Stimulated activated CD8-positive, alpha-beta memory T cell treated with anti-CD3 and anti-CD28 coated beads, Interleukin-2, amount 100 ng/mL, for 48 hours (primary cell): ENCODE results near the gene DLK1.

Experiments used
- DNase-seq, 2 donors: peaks; one replicate each; pipeline ENCODE4 v3.0.0-alpha.2; 2020; ENCODE audit warnings: low read depth in 2 of 2

The DLK1 gene

DNA sequence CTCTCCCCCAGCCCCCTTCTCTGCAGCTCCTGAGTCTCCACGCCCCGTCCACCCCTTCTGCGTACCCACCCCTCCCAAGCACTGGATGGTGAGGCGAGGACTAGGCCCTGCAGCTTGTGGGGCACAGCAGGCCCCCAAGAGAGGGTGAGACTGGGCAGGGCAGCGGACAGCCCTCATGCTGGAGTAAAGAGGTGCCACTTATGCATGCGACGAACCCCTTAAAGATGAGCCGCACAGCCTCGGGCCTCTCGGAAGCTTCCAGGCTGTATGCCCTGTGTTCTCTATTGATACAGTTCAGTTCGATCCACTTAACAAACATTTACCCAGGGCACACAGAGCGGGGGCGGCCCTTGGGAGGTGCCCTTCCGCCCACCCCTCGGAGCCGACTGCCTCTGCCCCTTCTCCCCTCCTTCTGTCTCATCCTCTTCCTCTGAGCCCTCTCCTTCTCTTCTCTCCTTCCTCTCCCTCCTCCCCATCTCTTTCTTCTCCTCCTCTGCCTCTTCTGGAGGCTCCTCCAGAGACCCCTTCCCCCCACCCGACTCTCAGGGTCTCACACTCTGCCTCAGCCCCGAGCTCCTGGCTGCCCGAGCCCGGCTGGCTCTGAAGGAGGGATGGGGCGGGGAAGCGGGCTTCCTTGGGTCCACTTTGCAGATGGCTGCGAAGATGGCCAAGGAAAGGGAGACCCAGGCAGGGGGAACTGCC, 32.7 kb upstream of the DLK1 start:
- DNase-seq: no peak

DNA sequence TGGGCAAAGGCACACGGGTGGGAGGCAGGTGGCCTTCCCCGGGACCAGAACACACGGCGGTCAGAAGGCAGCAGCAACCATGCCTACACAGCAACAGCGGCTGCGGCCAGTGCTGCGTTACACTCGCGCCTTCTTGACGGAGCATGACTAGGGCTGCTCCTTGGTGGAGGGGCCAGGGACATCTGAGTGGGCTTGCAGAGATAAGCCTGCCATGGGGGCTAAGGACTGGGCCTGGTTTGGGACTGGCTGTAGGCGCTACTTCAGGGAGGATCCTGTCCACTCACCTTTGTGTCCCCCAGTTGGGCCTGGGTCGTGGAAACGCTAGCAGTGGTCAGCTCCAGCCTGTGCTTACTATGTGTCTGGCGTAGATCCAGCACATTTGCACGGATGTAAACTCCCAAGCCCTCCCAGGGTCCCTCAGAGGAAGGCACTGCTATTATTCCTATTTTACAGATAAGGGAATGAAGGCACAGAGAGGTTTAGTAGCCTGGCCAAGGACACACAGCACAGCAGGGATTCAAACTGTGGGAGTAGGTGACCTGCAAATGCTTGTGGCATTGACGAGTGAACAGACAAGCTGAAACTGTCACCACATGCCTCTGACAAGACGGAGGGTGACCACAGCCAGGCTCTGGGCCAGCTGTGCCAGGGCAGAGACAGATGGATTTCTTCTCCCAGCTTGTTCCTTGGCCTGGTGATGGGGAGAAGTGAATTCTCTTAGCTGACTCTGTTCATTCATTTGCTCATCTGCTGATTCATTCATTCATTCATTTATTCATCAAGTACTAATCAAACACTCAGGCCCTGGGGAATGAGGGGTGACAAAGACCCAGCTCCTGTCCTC, 31.9 kb upstream of the DLK1 start:
- DNase-seq: no peak

DNA sequence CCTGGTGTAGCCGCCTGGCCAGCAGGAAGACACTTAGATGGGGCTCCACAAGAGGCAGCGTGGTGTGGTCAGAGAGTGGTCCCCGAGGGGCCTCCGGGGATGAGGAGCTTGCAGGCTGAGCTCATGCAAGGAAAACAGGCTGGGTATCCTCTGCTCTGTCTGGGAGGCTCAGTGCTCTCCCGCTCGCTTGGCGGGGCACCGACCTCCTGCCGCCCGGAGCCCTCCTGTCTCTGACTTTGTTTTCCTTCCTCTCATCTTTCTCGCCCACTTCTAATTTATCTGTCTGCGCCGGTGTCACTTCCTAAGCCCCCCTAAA, 31.3 kb upstream of the DLK1 start:
- no peak for DNase-seq

DNA sequence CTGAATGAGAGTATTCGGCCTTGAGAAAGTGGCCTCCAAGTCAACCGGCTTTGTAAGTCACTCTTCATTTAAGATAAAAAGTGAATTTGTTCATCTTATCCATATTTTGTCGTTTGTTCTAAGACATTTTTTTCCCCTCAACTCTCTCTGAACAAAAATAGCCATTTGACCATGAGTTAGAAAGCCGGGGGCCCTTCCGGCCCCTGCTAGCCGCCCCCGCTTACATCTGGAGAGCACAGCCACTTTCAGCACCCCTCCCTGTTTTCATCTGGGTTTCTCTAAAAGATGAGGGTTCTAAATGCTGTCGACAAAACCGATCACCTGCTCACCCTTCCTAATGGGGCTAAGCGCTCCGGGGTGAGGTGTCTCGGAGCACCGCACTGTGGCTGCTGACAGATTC, 30.7 kb upstream of the DLK1 start:
- no peak for DNase-seq

DNA sequence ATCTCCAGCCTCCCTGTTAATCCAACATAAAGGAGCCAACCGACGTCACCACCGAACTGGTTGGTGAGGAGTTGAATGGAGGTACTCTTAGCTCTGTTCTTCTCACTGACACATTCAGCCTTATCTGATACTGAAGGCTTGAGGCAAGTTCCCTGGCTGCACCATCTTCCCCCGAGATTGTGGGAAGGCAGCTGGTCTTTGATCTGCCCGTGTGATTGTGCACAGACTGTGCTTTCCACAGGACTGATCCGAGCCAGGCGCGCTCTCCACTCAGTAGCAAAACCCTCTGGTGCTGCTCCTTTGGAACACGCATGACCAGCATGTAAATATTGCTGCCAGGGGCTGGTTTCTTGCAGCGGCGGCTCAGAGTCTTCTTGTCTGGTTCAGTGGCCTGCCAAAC, 30.1 kb upstream of the DLK1 start:
- no peak for DNase-seq

DNA sequence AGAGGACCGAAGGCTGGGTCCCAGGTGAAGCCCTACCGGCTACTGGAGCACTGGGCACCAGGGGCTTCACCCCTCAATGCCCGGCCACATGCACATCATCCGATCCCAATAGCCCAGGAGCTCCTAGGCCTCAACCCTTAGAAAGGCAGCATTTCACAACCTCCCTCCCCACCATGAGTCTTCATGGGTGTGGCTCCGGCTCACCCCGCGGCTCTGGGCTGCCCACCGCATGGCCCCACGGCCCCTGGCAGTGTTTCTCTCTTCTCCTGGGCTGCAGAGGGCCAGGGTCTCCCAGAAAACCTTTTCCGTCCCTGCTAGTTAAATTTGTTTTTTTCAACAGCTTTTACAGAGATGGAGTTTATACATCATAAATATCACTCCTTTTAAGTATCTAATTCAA, 28.6 kb upstream of the DLK1 start:
- DNase-seq: no peak

DNA sequence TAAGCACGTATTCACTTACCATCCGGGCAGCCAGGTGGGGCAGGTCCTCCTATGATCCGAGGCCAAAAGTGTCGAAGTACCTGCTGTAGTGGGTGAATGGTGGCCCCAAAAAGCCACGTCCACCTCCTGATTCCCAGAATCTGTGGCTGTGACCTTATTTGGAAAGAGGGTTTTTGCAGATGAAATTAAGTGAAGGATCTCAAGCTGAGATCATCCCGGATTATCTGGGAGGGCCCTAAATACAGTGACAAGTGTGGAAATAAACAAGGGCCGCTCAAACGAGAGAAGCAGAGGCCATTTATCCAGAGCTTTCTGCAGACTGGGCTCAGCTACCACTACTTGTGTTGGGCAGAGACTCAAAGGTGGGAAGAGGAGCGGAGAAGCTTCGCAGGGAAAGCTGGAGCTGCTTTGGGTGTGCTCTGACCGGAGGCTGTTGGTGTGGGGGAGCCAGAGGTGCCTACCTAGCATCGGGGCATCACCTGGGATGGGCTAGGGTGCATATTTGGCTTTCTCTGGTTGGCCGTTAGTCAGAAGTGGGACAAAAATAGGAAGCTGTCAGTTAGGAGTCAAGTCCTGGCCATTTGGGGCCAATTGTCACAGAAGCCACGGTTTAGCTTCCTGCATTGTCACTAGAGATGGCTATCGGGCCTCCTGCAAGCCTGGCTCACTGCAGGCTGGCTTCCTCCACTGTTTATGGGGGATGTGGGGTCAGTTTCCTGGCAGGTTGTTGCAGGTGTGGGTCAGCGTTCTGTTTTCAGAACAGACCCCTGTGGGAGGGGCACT, 27.8 kb upstream of the DLK1 start:
- DNase-seq: no peak

DNA sequence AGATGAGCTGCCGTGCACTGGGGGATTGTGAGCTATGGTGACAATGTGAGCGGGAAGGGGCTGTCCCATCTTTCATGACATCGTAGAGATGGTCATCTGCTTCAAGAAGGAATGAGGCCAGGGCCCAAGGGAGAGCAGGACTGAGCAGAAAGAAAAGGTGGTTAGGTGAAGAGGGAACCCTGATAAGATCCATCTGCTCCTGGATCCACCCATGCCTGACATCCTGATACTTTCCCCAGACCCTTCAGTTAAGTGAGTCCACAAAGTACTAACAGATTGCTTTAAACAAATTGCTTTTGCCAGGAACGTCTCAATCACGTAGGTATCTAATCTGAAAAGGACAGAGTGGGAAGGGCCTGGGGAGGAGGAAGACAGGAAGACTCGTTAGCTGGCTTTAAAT, 25.4 kb upstream of the DLK1 start:
- no peak for DNase-seq

DNA sequence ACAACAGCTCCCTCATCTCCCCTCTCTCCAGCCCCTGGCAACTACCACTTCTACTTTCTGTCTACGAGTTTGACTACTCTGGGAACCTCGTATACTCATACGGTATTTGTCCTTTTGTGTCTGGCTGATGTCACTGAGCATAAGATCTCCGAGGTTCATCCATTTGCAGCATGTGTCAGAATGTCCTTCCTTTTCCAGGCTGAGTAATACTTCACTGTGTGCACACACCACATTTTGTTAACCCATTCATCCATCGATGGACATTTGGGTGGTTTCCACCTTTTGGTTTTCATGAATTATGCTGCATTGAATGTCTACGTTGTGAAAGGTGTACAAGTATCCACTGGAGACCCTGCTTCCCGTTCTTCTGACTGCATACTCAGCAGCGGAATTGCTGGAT, 24.1 kb upstream of the DLK1 start:
- no peak for DNase-seq

DNA sequence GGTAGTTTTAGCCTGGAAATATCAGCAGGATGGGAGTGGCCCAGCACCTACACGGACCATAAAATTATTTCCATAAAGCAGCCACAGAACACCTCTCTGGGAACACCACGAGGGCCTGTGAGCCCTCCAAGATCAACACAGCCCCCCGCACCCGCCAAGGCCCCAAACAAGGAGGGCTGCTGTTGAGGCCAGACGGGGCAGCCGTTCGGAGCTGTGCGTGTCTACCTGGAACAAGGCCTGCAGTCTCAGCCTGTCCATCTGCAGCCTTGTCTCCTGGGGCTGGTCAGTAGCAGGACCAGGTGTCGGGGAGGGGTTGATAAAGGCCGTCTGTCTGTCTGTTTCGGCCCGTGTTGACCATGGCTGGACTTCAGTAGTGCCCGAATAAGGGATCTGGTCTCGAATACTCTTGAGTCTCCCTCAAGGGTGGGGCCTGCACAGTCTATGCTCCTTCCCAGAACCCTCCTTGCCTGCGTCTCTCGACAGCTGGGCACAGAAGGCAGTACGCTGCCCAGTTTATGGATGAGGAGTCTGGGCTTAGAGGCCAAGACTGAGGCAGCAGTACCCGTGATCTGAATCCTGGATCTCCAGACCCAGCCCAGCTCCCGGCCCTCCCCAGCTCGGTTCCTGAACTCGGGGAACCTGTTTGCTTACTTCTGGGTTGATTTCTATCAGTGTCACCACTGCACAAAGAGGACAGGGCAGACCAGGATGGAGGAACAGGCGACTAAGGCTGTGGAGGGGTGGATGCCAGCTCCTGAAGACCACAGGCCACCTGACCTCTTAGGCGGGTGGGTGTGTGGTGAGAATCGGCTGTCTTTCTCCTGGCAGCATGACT, 23.1 kb upstream of the DLK1 start:
- DNase-seq: no peak

DNA sequence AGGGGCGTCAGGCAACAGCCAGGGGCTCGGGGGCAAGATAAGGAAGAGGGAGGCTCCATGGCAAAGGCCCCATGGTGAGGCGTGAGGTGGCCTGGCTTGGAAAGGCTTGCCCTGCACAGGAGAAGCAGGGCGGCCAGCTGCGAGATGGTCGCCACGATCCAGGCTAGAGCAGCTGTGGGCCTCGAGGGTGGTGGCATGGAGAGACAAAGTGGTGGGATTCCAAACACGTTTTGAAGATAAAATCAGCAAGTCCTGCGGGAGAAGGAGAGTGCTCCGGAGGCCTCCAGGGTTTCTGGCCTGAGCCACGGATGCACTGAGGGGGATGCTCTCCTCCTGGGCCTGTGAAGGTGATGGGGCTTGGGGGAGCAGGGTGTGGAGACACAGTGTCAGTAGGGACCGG, 20.5 kb upstream of the DLK1 start:
- DNase-seq: no peak

DNA sequence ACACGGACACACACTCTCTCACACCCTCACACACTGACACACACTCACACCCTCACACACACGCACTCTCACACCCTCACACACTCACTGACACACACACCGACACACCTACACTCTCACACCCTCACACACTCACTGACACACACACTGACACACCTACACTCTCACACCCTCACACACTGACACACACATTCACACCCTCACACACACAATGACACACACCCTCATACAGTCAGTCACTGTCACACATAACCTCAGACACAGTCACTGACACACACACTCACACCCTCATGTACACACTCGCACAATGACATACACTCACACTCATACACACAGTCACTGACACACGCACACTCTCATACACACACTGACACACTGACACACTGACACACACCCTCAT, 19.8 kb upstream of the DLK1 start:
- no peak for DNase-seq

DNA sequence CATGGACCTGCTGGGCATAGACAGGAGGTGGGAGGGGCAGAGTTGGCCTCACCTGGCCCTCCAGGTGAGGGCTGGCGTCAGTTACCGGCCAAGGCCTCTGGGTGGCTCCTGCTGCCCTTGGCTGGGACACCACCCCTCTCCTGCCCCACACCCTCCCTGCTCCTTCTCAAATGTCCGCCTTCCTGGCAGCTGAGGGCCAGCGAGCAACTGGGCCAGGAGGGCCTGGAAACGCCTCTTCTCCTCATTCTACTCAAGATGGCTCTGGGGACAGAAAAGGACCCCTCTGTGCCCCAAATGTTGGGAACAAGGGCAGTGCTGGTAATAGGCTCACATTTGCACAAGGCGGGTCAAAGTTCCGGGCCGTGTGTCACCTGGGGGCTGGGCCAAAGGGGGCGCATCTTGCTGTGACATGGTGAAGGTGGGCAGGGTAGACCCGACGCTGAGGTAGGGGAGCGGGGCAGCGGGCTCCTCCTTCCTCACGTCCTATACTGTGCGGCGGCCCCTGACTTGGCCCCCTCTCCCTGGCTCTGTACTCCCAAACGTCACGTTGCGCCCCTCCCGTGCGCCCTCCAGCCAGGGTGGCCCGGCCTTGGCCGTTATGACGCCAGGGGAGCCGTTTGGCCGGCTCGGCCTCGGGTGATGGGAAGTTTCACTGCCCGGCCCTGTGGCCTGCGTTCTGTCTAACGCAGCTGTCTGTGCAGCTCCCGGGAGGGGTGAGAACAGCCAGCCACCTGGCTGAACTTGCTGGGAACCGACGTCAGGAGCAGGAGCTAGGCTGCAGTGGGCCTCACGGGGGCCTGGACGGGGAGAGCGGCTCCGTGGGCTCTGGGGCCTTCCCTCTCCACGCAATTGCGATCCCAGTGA, 18.0 kb upstream of the DLK1 start:
- DNase-seq: no peak

DNA sequence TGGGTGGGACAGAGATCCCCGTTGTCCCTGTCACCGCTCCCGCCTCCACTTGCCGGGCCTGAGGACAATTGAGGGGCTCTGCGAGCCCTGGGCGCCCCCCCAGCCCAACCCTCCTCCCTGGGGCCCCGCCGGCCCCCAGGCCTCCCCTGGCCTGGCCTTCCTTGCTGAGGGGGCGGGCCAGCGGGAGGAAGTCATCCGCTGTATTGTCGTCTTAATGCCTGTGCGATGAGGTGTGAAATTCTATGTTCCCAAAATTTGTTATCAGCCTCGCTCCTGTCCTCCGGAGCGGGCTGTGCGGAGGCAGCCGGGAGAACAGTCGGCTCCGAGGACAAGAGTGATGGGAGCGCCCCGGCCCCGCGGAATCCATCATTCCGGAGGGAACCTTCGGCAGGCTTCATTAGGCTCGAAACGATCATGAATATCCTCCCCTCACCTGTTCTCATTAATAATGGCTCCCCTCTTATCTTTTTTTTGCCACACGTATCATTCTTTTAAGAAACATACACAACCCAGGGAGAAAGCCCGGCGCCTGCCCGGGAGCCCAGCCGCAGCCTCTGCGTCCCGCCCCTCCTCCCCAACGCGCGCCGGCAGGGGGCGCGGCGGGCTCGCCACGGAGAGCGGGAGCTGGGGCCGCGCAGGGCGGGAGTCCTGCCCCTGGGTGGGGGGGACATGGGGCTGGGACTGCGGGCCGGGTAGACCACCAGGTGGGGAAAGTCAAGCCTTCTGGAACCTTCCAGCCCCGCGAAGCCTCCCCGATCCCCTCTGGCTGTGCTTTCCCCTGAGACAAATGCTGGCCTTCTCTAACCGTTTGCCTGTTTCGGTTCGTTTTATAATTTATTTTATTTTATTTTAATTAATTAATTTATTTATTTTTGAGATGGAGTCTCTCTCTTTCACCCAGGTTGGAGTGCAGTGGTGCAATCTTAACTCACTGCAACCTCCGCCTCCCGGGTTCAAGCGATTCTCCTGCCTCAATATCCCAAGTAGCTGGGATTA, 17.1 kb upstream of the DLK1 start:
- DNase-seq: peak in 1 of 2 donors; percentile 19

DNA sequence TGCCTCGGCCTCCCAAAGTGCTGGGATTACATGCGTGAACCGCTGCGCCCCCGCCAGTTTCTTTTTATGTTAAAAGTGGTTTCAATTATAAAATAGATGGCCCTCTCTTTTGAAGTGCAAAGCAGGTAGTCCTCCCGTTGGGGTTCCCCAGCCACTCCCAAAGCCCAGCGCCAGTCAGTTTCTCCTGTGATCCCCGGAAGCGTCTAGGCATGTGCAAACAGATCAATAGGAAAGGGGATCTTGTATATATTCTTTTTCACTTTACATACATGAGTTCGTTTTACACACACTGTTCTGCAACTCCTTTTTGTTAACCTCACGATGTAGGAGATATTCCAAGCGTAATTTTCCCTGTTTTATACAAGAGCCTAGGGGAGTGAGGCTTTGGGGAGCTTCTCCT, 16.3 kb upstream of the DLK1 start:
- DNase-seq: no peak

DNA sequence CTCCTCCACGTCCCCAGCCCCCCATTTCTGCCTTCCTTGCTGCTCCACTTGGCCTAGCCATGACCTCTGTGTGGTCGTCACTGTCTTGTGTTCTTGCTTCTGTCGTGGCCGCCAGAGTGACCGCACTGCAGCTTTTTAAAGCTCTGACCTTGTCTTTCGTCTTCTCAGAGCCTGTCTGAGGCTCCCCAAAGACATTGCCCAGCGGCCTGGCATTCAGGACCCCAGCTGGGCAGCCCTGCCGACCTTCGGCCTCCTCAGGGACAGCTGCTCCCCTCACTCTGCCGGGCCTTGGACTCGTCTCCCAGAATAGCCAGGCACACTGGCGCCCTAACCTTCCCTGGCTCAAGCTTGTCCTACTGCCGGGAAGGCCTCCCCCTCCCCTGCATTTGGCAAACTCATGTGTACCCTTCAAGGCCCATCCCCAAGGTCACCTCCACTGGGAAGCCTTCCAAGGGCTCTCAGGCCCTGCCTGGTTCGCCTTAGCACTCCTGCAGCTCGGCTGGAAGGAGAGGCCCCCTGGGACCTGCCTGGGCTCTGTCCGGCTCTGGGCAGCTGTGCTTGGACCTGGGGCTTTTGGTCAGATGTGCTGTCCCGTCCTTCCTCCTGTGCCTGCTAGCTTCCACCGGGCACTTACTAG, 15.7 kb upstream of the DLK1 start:
- no peak for DNase-seq

DNA sequence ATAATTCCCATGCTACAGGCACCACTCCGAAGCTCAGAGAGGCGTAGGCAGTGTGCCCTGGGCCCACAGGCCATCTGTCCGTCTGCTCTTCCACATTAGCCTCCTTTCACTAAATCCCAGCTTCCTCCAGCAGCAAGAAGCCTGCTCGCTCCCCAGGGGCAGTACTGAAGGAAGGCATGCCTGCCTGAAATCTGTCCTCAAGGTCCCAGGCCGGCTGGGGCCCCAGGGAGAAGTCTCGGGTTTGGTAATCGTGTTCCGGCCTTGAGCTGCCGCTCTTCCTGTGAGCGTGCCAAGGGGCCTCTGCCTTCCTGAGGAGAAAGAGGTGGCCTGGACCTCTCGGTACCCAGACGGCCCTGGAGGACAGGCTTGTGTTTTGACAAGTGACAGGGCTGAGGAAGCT, 15.2 kb upstream of the DLK1 start:
- DNase-seq: no peak

DNA sequence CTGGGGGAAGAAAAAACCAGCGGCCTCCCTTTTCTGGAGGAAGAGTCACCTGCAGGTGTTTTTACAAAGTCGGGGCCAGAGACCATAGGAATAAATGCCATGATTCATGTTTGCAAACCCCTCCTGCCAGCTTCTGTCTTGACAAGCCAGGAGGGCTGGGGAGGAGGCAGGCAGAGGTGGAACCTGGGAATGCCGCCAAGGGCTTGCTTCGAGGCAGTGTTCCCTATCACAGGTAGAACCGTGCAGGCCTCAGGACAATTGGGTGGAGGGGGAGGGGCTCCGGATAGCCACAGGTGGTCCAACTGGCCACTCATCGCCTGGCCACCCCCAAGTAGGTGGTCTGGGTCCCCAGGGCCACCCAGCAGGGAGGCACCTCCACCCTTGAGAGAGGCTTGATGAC, 14.2 kb upstream of the DLK1 start:
- no peak for DNase-seq

DNA sequence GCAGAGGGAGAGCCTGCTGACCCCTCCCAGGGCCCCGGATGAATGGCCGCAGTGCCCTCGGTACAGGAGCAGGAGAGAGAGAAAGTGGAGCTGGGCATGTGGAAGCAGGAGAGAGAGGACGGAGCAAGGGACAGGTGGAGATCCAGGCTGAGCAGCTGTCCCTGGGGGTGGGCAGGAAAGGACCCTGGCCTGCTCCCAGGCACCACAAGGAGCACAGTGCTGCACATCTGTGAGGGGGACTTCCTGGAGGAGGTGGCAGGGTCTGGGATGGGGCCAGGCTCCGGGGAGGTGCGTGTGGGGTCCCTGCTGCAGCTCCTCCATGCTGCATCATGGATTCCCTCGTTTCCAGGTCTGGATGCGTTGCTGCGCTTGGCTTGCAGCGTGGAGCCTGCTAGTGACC, 13.0 kb upstream of the DLK1 start:
- no peak for DNase-seq
